Calu3 (cell line): Measurements from ENCODE around the gene MBOAT7. TPM values are rescaled to one million over a fixed set of nuclear protein-coding genes. Genes with fewer than 3 reads are reported as not detected.
"Not testable (repeated sequence)": the region's sequence is repeated elsewhere in the genome, so short reads cannot be mapped to it uniquely, and the experiment has no call there.

Source experiments
- BruUV-seq: library from RNA; stranded (reverse); fragments of 400-500 nt; replicated peaks from 2 replicates; lab custom pipeline; 2021; lab: Mats Ljungman, UMichigan
- CTCF ChIA-PET: fragments of 300-600 bp; sonication (Branson Sonifier 250); formaldehyde crosslinking; loops from one replicate; lab custom pipeline; 2022; ENCODE audit warnings: antibody characterized with exemption; lab: Charles Lee
- DNase-seq: peaks from one replicate; pipeline ENCODE4 v3.0.0; 2022
- H3K27ac Mint-ChIP-seq: one replicate; pipeline ENCODE4 v1.8.0; 2022; ENCODE audit warnings: mixed read lengths; ENCODE audit not compliant: unreplicated experiment
- H3K27me3 Mint-ChIP-seq: one replicate; pipeline ENCODE4 v1.8.0; 2022; ENCODE audit warnings: mixed read lengths; ENCODE audit not compliant: unreplicated experiment
- H3K36me3 Mint-ChIP-seq: one replicate; pipeline ENCODE4 v1.8.0; 2022; ENCODE audit warnings: mild to moderate bottlenecking, moderate library complexity, mixed read lengths; ENCODE audit not compliant: insufficient read depth, unreplicated experiment
- H3K4me1 Mint-ChIP-seq: one replicate; pipeline ENCODE4 v1.8.0; 2022; ENCODE audit warnings: mild to moderate bottlenecking, low read depth, mixed read lengths; ENCODE audit not compliant: unreplicated experiment
- H3K4me3 Mint-ChIP-seq: one replicate; pipeline ENCODE4 v1.8.0; 2022; ENCODE audit warnings: mild to moderate bottlenecking, low read depth, moderate library complexity, mixed read lengths; ENCODE audit not compliant: unreplicated experiment
- H3K9me3 Mint-ChIP-seq: one replicate; pipeline ENCODE4 v1.8.0; 2022; ENCODE audit warnings: low read depth, mixed read lengths; ENCODE audit not compliant: unreplicated experiment
- CTCF ChIP-seq: fragments of 200-600 bp; IDR thresholded peaks from one replicate; pipeline ENCODE4 v1.8.0; 2022; ENCODE audit warnings: antibody characterized with exemption; ENCODE audit not compliant: unreplicated experiment
- intact Hi-C: fragments of 100-400 bp; cut with micrococcal nuclease; formaldehyde crosslinking; loops from one replicate; pipeline ENCODE4 v1.10.0; 2022; ENCODE audit not compliant: unreplicated experiment
- total RNA-seq: library from RNA; stranded (reverse); gene quantifications from 2 replicates; pipeline ENCODE4 v1.2.3, GENCODE V29; 2022

Gene MBOAT7
- total RNA-seq, 1 experiment from 2014 or later: 287 TPM

GRCh38 chr19:54201172-54201701 is 11.9 kb upstream of the MBOAT7 start:
- intact Hi-C loops: loop anchor here (1.0 kb wide), 1 partner anchor 9 kb away; no protein-coding TSS in a partner anchor
- Mint-ChIP-seq H3K4me1 (peaks cover 40% of the 10 kb centered on the region), H3K27ac (peak overlapping the region; percentile 97), H3K36me3 (peaks cover 80% of the 10 kb centered on the region), H3K27me3 (no peaks in the 10 kb centered on the region), H3K9me3 (no peaks in the 10 kb centered on the region), H3K4me3 (peak overlapping the region; percentile 75)
- no peak for TF ChIP-seq CTCF
- DNase-seq: no peak
- TSS peak; percentile 54 for BruUV-seq
- CTCF ChIA-PET: interaction anchor here (0.6 to 3.8 kb wide), 4 partner anchors 9 to 1915 kb away, joined by 4 to 15 read pairs (median 10); partner anchors contain the start of genes MBOAT7 and TMC4

- Mint-ChIP-seq H3K27ac (peak overlapping the region; percentile 97), H3K36me3 (peaks cover 76% of the 10 kb centered on the region), H3K4me1 (peaks cover 29% of the 10 kb centered on the region), H3K27me3 (no peaks in the 10 kb centered on the region), H3K4me3 (peak overlapping the region; percentile 75), H3K9me3 (no peaks in the 10 kb centered on the region)
- no TSS peak for BruUV-seq
- intact Hi-C loops: no loop called here
- no peak for TF ChIP-seq CTCF
- DNase-seq: no peak
- CTCF ChIA-PET: interaction anchor here (0.7 to 3.8 kb wide), 5 partner anchors 10 to 100 kb away, joined by 3 to 15 read pairs (median 6); partner anchors contain the start of genes MBOAT7 and TMC4
Observed at GRCh38 chr19:54199401-54199800, 10.0 kb upstream of the MBOAT7 start.

DNA sequence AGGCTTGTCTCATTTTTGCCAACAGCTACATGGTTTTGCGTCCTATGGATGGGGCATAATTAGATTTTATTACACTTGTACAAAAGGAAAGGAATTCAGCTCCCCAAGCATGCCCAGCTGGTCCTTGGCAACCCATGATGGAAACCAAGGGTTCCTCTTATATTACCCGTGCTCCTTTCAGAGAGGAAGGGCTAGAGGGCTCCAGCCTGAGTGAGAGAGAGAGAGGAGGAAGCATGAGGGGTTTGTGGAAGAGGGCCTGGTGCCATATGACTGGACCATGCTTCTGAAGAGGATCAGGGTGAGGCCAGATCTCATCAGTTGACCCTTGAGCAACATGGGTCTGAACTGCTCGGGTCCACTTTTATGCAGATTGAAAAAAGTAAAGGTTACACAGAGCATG is 7.7 kb upstream of the MBOAT7 start:
- intact Hi-C loops: no loop called here
- peaks cover 72% of the 10 kb centered on the region for H3K36me3 Mint-ChIP-seq
- DNase-seq: no peak
- no TSS peak for BruUV-seq
- peaks cover 11% of the 10 kb centered on the region for H3K4me1 Mint-ChIP-seq
- H3K27me3 Mint-ChIP-seq: no peaks in the 10 kb centered on the region
- no peak overlapping the region for H3K4me3 Mint-ChIP-seq
- CTCF ChIA-PET: no interaction called here
- no peaks in the 10 kb centered on the region for H3K9me3 Mint-ChIP-seq
- TF ChIP-seq CTCF: no peak
- H3K27ac Mint-ChIP-seq: no peak overlapping the region

DNA sequence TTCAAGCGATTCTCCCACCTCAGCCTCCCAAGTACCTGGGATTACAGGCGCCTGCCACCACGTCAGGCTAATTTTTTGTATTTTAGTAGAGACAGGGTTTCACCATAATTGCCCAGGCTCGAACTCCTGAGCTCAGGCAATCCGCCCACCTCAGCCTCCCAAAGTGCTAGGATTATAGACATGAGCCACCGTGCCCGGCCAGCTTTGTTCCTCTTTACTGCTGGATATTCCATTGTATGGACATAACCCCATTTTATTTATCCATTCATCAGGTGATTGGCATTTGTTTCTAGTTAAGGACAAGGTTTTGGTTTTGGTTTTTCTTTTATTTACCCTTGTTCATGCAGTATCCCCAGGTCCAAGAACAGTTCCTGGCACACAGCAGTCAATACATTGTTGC is 7.2 kb upstream of the MBOAT7 start:
- no peak for DNase-seq
- intact Hi-C loops: no loop called here
- Mint-ChIP-seq H3K9me3 (no peaks in the 10 kb centered on the region), H3K27ac (no peak overlapping the region), H3K27me3 (no peaks in the 10 kb centered on the region), H3K4me1 (peaks cover 11% of the 10 kb centered on the region), H3K36me3 (peaks cover 72% of the 10 kb centered on the region), H3K4me3 (no peak overlapping the region)
- no TSS peak for BruUV-seq
- no peak for TF ChIP-seq CTCF
- CTCF ChIA-PET: no interaction called here

DNA sequence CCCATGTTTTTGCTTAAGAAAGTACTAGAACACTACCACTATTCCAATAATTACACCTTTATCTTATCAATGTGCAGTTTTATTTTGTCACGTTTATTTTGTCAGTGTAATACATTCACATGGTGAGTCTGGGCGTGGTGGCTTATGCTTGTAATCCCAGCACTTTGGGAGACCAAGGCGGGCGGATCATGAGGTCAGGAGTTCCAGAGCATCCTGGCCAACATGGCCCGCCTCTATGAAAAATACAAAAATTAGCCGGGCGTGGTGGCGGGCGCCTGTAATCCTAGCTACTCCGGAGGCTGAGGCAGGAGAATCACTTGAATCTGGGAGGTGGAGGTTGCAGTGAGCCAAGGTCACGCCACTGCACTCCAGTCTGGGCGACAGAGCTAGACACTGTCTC is 5.1 kb upstream of the MBOAT7 start:
- BruUV-seq, DNase-seq, H3K4me3 Mint-ChIP-seq, H3K27me3 Mint-ChIP-seq, H3K27ac Mint-ChIP-seq, H3K9me3 Mint-ChIP-seq, CTCF ChIA-PET, intact Hi-C loops: not testable (repeated sequence)
- Mint-ChIP-seq H3K4me1 (peaks cover 11% of the 10 kb centered on the region), H3K36me3 (peaks cover 72% of the 10 kb centered on the region)
